HFFc6 (cell line): ENCODE data around the gene RHOBTB1. TPM values are rescaled to one million over a fixed set of nuclear protein-coding genes. Genes with fewer than 3 reads are reported as not detected.

Experiments used
- DNase-seq: peaks from one replicate; pipeline ENCODE4 v3.0.0-alpha.2; 2018
- H3K27ac Mint-ChIP-seq: 2 replicates; pipeline ENCODE4 v1.8.0; 2020; ENCODE audit warnings: mild to moderate bottlenecking, mixed read lengths
- H3K27me3 Mint-ChIP-seq: 2 replicates; pipeline ENCODE4 v1.8.0; 2021; ENCODE audit warnings: mild to moderate bottlenecking, moderate library complexity, mixed read lengths; ENCODE audit not compliant: insufficient read depth
- H3K36me3 Mint-ChIP-seq: 2 replicates; pipeline ENCODE4 v1.8.0; 2021; ENCODE audit warnings: low read depth, mixed read lengths
- H3K4me1 Mint-ChIP-seq: 2 replicates; pipeline ENCODE4 v1.8.0; 2020; ENCODE audit warnings: low read depth, mixed read lengths
- H3K4me3 Mint-ChIP-seq: 2 replicates; pipeline ENCODE4 v1.8.0; 2020; ENCODE audit warnings: mild to moderate bottlenecking, moderate library complexity, mixed read lengths
- H3K9me3 Mint-ChIP-seq: 2 replicates; pipeline ENCODE4 v1.8.0; 2020; ENCODE audit warnings: mild to moderate bottlenecking, mixed read lengths
- total RNA-seq, 6 experiments: library from RNA; stranded (reverse); fragmentation: NEBNext Ultra II Directional; extraction: Animal tissue kit (Norgen Biotek cat#: 25700); gene quantifications; 2 replicates in 1 of 6; 3 replicates in 5 of 6; pipeline ENCODE4 v1.2.3, GENCODE V29; 2021
- TF ChIP-seq, protein P1 (sequence below): fragments of 200-600 bp; sonication (generic); IDR thresholded peaks from 2 replicates; pipeline ENCODE4 v1.5.0; 2021; ENCODE audit warnings: antibody characterized with exemption, mild to moderate bottlenecking

The RHOBTB1 gene
- total RNA-seq, 6 experiments from 2014 or later: 9.0 to 11.7 (median 9.3) TPM

DNA sequence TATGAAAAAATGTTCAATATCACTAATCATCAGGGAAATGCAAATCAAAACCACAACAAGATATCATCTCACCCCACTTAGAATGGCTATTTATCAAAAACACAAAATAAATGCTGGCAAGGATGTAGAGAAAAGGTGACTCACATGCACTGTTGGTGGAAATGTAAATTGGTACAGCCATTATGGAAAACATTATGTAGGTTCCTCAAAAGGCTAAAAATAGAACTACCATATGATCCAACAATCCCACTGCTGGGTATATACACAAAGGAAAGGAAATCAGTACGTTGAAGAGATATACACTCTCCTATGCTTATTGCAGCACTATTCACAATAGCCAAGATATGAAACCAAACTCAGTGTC lies 115.5 kb downstream of the RHOBTB1 start:
- Mint-ChIP-seq H3K36me3 (no peaks in the 10 kb centered on the region), H3K27ac (peak overlapping the region; percentile 68), H3K4me1 (peaks cover 18% of the 10 kb centered on the region), H3K27me3 (no peaks in the 10 kb centered on the region), H3K9me3 (no peaks in the 10 kb centered on the region), H3K4me3 (peak overlapping the region; percentile 40)
- DNase-seq: peak; percentile 24
- TF ChIP-seq, protein P1, sequence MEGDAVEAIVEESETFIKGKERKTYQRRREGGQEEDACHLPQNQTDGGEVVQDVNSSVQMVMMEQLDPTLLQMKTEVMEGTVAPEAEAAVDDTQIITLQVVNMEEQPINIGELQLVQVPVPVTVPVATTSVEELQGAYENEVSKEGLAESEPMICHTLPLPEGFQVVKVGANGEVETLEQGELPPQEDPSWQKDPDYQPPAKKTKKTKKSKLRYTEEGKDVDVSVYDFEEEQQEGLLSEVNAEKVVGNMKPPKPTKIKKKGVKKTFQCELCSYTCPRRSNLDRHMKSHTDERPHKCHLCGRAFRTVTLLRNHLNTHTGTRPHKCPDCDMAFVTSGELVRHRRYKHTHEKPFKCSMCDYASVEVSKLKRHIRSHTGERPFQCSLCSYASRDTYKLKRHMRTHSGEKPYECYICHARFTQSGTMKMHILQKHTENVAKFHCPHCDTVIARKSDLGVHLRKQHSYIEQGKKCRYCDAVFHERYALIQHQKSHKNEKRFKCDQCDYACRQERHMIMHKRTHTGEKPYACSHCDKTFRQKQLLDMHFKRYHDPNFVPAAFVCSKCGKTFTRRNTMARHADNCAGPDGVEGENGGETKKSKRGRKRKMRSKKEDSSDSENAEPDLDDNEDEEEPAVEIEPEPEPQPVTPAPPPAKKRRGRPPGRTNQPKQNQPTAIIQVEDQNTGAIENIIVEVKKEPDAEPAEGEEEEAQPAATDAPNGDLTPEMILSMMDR: no peak

DNA sequence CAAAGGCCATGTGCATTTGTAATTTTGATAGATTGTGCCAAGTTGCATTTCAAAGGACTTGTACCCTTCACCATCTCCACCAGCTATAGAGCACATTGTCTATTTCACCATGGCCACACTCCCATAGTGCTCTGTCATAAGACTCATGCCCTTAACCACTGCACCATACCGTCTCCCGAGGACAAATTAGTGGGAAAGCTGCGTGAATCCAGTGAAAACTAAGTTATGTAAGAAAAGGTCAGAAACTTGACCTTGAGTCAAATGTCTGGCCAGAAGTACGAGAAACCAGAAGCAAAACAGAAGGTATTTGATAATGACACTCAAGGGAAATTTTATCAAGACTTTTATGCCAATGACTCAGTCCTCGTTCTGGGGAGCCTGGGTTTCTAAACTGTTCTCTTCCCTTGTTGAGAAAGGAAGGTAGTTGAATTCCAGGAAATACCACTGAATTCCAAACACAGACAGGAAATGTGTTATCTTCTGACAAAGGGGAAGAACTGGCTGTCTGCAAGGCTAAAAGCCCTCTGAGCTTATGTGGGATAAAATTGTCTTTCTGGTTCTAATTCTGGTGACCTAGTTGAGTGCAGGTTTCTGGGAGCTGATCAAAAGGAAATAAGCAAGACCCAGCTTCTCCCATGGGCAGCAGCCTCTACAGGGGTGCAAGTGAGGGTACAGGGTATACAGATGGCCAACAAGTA lies 116.0 kb downstream of the RHOBTB1 start:
- Mint-ChIP-seq H3K4me1 (peaks cover 18% of the 10 kb centered on the region), H3K27ac (peak overlapping the region; percentile 68), H3K9me3 (no peaks in the 10 kb centered on the region), H3K27me3 (no peaks in the 10 kb centered on the region), H3K4me3 (peak overlapping the region; percentile 40), H3K36me3 (no peaks in the 10 kb centered on the region)
- DNase-seq: peak; percentile 61
- TF ChIP-seq, protein P1: no peak

DNA sequence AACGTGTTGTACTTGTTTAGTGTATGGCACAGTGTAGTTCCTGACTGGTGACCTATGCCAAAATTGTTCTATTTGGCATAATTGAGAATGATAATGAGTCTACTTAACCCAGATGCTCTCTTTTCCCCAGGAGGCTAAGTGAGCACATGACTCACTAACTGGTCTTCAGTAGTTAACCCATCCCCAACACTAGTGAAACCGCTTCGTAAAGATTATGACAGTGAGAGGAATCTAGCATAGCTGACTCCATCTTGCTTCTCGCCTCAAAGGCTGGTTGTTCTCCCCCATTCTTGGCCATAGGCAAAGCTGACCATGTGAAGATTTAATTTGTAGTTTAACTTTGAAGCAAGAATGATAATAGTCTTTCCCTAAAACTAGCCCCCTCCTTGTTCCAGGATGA lies 118.5 kb downstream of the RHOBTB1 start:
- Mint-ChIP-seq H3K27ac (no peak overlapping the region), H3K4me3 (no peak overlapping the region), H3K9me3 (no peaks in the 10 kb centered on the region), H3K36me3 (no peaks in the 10 kb centered on the region), H3K4me1 (peaks cover 32% of the 10 kb centered on the region), H3K27me3 (no peaks in the 10 kb centered on the region)
- TF ChIP-seq, protein P1: no peak
- no peak for DNase-seq

DNA sequence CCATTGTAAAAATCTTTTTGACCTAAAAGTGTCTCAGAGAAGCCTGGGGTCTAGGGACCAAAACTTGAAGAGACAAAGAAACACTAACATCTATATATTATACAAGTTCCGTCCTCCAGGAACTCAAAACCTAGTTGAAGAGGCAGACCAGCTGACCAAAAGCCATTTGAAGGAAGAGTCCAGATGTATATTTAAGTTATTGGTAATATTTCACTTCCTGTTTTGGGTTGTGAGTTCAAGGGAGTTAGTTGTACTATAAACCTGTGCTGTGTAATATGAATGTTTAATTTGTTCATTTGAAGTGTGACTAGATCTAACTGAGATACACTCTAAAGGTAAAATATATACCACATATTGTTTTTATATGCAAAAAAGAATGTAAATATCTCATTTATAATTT lies 120.7 kb downstream of the RHOBTB1 start:
- DNase-seq: no peak
- H3K27me3 Mint-ChIP-seq: no peaks in the 10 kb centered on the region
- peaks cover 46% of the 10 kb centered on the region for H3K4me1 Mint-ChIP-seq
- H3K4me3 Mint-ChIP-seq: no peak overlapping the region
- no peaks in the 10 kb centered on the region for H3K36me3 Mint-ChIP-seq
- H3K27ac Mint-ChIP-seq: no peak overlapping the region
- TF ChIP-seq, protein P1: no peak
- H3K9me3 Mint-ChIP-seq: no peaks in the 10 kb centered on the region

DNA sequence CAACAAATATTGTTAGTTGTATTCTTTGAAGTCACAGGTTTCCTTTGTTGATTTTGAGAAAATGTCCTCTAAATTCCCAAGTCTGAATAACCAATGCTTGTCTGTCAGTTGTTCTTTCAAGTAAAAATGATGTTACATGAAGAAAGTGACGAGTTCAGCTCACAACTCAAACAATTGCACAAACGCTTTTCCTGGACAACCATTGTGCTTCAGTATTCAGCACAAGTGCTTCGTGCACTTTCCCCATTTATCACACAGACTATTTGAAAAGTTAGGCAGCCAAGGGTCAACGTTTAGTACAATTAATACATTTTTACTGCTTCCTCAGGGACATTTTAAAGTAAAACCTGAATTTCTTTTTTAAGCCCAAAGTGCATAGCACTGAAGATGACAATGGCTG lies 121.2 kb downstream of the RHOBTB1 start:
- no peak overlapping the region for H3K4me3 Mint-ChIP-seq
- H3K36me3 Mint-ChIP-seq: no peaks in the 10 kb centered on the region
- no peak for DNase-seq
- no peaks in the 10 kb centered on the region for H3K27me3 Mint-ChIP-seq
- TF ChIP-seq, protein P1: no peak
- no peak overlapping the region for H3K27ac Mint-ChIP-seq
- H3K4me1 Mint-ChIP-seq: peaks cover 46% of the 10 kb centered on the region
- no peaks in the 10 kb centered on the region for H3K9me3 Mint-ChIP-seq
